Measurements from ENCODE around the gene PKLR. TPM values are rescaled to one million over a fixed set of nuclear protein-coding genes. Genes with fewer than 3 reads are reported as not detected.
A peak's percentile ranks its signal among the peaks of the same experiment; 100 is the strongest.
"Not testable (repeated sequence)": the region's sequence is repeated elsewhere in the genome, so short reads cannot be mapped to it uniquely, and the experiment has no call there.

PKLR gene
- total RNA-seq (under 1 TPM; 0.11 to 0.20 TPM), polyA plus RNA-seq (ENCODE audit: insufficient read length in 2 of 2) (under 1 TPM; 0.14 to 0.15 TPM)
- long read RNA-seq, donor 1, partial matches to known transcripts = 59 of 71 reads
- long read RNA-seq, donor 1, other reads (novel, unspliced or antisense) = 12 of 71 reads
- long read RNA-seq, donor 2, partial matches to known transcripts = 63 of 83 reads
- long read RNA-seq, donor 2, other reads (novel, unspliced or antisense) = 20 of 83 reads
- long read RNA-seq, donor 3, partial matches to known transcripts = 108 of 139 reads
- long read RNA-seq, donor 3, other reads (novel, unspliced or antisense) = 31 of 139 reads
- long read RNA-seq, donor 4 = 0 reads

DNA sequence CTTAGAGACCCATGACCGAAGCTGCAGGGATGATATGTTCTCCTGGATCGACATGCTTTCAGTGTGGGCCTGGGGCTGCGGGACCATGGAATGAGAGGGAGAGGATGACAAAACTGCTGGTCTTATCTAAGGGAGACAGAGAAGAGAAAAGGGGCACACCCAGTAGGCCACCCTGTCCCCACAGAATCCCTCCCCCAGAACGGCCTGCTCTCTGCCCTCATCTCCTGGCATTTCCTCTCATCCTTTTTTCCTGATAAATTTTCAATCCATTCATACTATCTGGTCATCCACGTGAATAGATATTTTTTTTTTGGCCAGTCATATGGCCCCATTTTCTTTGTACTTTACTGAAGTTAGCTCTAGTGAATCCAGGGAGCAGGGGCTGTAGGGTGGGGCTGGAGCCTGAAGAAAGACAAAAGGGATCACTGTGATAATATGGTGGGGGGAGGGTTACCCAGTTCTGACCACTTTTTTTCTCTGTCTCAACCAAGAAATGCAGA, at the start of gene PKLR:
PKLR (minus strand) TSS at position 97 of the 500 bp plus-strand sequence; CDS start at position 54, 43 bp downstream.
- no peaks in the 10 kb centered on the region for H3K4me1 ChIP-seq (ENCODE audit: control insufficient read depth, insufficient read depth, low read length)

DNA sequence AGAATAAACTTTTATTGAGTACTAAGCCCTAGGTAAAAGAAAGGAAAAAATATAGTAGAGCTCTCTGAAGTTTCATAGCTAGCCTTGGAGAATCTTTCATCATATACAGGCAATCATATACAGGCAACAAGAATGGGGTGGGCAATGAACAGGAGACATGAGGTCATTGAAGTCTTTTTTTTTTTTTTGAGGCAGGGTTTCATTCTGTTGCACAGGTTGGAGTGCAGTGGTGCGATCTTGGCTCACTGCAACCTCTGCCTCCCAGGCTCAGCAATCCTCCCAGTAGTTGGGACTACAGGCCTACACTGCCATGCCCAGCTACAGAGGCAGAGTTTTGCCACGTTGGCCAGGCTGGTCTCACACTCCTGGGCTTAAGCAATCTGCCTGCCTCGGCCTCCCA, 41.6 kb upstream of the PKLR start:
- Histone ChIP-seq H3K27me3 (ENCODE audit: control insufficient read depth, insufficient read depth, low read length) (no peaks in the 10 kb centered on the region), H3K4me3 (ENCODE audit: low read depth, low read length) (no peak overlapping the region), H3K4me1 (ENCODE audit: control insufficient read depth, insufficient read depth, low read length) (no peaks in the 10 kb centered on the region), H3K27ac (ENCODE audit: low read depth, low read length) (no peak overlapping the region), H3K9me3 (ENCODE audit: control insufficient read depth, insufficient read depth, low read length) (no peaks in the 10 kb centered on the region), H3K36me3 (ENCODE audit: control insufficient read depth, insufficient read depth, low read length) (peaks cover 50% of the 10 kb centered on the region)
- DNase-seq (ENCODE audit: low read depth in 4 of 6, low spot score in 6 of 6) = no peak
- 100% methylated on average over 3 of the region's 3 CpGs for WGBS (ENCODE audit: insufficient coverage)

More for the DNA sequence above, at the start of gene PKLR:
- Histone ChIP-seq H3K27ac (ENCODE audit: low read depth, low read length) (no peak within 1 kb of the TSS), H3K27me3 (ENCODE audit: control insufficient read depth, insufficient read depth, low read length) (peaks cover 8% of the 10 kb centered on the region), H3K9me3 (ENCODE audit: control insufficient read depth, insufficient read depth, low read length) (no peaks in the 10 kb centered on the region), H3K4me3 (ENCODE audit: low read depth, low read length) (no peak within 1 kb of the TSS), H3K36me3 (ENCODE audit: control insufficient read depth, insufficient read depth, low read length) (no peaks in the 10 kb centered on the region)
- DNase-seq (ENCODE audit: low read depth in 4 of 6, low spot score in 6 of 6) = no peak
- WGBS (ENCODE audit: insufficient coverage) = 77% methylated on average over 4 of the region's 5 CpGs

DNA sequence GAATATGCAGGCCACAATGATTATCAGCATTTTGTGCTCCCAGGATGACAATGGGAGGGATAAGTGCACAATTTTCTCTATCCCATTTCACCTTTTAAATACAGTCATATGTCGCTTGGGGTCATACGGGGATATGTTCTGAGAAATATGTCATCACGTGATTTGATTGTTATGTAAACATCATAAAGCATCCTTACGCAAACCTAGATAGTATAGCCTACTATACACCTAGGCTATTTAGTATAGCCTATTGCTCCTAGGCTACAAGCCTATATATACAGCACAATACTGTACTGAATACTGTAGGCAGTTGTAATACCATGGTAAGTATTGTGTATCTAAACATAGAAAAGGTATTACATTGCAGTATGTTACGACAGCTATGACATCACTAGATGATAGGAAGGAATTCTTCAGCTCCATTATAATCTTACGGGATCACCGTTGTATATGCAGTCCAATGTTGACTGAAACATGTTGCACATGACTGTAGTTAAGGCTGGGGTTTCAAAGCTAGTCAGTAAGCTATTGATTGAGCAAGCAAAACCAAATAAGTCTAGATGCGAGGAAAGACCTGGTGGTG, 38.4 kb upstream of the PKLR start:
- Histone ChIP-seq H3K36me3 (ENCODE audit: control insufficient read depth, insufficient read depth, low read length) (peaks cover 36% of the 10 kb centered on the region), H3K27me3 (ENCODE audit: control insufficient read depth, insufficient read depth, low read length) (no peaks in the 10 kb centered on the region), H3K4me1 (ENCODE audit: control insufficient read depth, insufficient read depth, low read length) (no peaks in the 10 kb centered on the region), H3K27ac (ENCODE audit: low read depth, low read length) (no peak overlapping the region), H3K4me3 (ENCODE audit: low read depth, low read length) (no peak overlapping the region), H3K9me3 (ENCODE audit: control insufficient read depth, insufficient read depth, low read length) (no peaks in the 10 kb centered on the region)
- no peak for DNase-seq (ENCODE audit: low read depth in 4 of 6, low spot score in 6 of 6)
- 94% methylated on average over 3 of the region's 8 CpGs for WGBS (ENCODE audit: insufficient coverage)

DNA sequence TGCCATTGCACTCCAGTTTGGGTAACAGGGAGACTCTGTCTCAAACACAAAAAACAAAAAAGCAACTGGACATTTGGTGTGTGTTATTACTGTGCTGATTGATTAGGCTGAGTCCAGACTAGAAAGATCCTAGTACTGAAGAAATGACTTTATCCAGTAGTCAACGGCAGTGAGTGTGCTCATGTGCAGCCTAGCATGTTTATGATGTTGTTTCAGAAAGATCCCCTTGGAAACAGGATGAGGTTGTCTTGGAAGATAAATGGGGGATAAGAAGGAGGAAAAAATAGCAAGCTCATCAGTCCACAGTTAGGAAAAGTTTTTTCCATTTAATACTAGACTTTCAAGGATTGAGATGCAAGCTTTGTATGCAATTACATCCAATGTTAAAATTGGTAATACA, 33.7 kb upstream of the PKLR start:
- peak in 1 of 6 donors; percentile 9 for DNase-seq (ENCODE audit: low read depth in 4 of 6, low spot score in 6 of 6)
- Histone ChIP-seq H3K27ac (ENCODE audit: low read depth, low read length) (no peak overlapping the region), H3K9me3 (ENCODE audit: control insufficient read depth, insufficient read depth, low read length) (no peaks in the 10 kb centered on the region), H3K36me3 (ENCODE audit: control insufficient read depth, insufficient read depth, low read length) (peaks cover 35% of the 10 kb centered on the region), H3K4me3 (ENCODE audit: low read depth, low read length) (no peak overlapping the region), H3K27me3 (ENCODE audit: control insufficient read depth, insufficient read depth, low read length) (no peaks in the 10 kb centered on the region), H3K4me1 (ENCODE audit: control insufficient read depth, insufficient read depth, low read length) (no peaks in the 10 kb centered on the region)
- 43% methylated on average over 1 of the region's 1 CpG for WGBS (ENCODE audit: insufficient coverage)

DNA sequence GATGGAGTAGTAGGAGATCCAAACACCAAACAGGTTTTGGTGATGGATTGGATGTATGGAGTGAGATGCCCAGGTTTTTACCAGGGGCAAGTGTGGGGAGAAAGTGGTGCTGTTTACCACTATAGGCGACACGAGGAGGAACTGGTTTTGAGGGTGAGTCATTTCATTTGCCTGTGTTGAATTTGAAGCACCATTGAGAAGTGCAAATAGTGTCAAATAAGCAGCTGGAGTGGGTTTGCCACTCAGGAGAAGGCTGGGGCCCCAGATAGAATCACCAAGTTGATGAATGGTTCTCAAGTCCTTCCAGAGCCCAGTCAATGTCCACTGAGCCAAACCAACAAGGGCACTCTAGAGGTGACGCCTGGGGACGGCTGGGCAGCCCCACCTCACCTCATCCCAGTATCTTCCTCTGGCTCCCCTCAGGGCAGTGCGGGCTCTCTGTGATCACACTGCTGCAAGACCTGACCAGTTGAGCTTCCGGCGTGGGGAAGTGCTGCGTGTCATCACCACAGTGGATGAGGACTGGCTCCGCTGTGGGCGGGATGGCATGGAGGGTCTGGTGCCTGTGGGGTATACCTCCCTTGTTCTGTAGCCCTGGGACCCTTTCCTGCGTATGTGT, 28.9 kb upstream of the PKLR start:
- DNase-seq (ENCODE audit: low read depth in 4 of 6, low spot score in 6 of 6) = no peak
- Histone ChIP-seq H3K27me3 (ENCODE audit: control insufficient read depth, insufficient read depth, low read length) (no peaks in the 10 kb centered on the region), H3K27ac (ENCODE audit: low read depth, low read length) (no peak overlapping the region), H3K36me3 (ENCODE audit: control insufficient read depth, insufficient read depth, low read length) (peaks cover 68% of the 10 kb centered on the region), H3K9me3 (ENCODE audit: control insufficient read depth, insufficient read depth, low read length) (no peaks in the 10 kb centered on the region), H3K4me3 (ENCODE audit: low read depth, low read length) (no peak overlapping the region), H3K4me1 (ENCODE audit: control insufficient read depth, insufficient read depth, low read length) (peaks cover 9% of the 10 kb centered on the region)
- 96% methylated on average over 10 of the region's 11 CpGs for WGBS (ENCODE audit: insufficient coverage)

DNA sequence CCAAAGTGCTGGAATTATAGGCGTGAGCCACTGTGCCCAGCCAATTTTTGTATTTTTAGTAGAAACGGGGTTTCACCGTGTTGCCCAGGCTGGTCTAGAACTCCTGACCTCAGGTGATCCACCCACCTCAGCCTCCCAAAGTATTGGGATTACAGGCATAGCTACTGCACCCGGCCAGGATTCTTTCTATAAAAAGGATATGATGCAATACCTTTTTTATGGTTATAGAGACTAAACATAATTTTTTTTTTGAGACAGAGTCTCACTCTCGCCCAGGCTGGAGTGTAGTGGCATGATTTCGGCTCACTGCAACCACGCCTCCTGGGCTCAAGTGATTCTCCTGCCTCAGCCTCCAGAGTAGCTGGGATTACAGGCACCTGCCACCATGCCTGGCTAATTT, 27.6 kb upstream of the PKLR start:
- Histone ChIP-seq H3K4me1 (ENCODE audit: control insufficient read depth, insufficient read depth, low read length) (peaks cover 19% of the 10 kb centered on the region), H3K36me3 (ENCODE audit: control insufficient read depth, insufficient read depth, low read length) (peaks cover 66% of the 10 kb centered on the region)
- H3K4me3 ChIP-seq (ENCODE audit: low read depth, low read length); DNase-seq (ENCODE audit: low read depth in 4 of 6, low spot score in 6 of 6); H3K27me3 ChIP-seq (ENCODE audit: control insufficient read depth, insufficient read depth, low read length); H3K27ac ChIP-seq (ENCODE audit: low read depth, low read length); H3K9me3 ChIP-seq (ENCODE audit: control insufficient read depth, insufficient read depth, low read length): not testable (repeated sequence)
- 98% methylated on average over 6 of the region's 7 CpGs for WGBS (ENCODE audit: insufficient coverage)

DNA sequence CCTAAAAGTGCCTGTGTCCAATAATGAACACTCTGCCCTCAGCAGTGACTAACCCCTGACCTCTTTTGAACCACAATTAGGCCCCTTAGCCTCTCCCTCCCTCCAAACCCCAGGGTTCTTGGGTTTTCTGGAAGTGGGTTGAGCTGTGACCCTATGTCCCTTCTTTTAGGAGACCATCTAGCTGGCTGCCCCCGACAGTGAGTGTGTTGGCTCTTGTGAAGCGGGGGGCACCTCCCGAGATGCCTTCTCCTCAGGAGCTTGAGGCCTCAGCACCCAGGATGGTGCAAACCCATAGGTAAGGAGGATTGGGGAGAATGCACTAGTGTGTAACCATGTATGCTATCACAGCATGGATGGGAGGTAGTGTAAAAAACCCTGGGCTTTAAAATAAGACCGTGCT, 26.7 kb upstream of the PKLR start:
- no peaks in the 10 kb centered on the region for H3K27me3 ChIP-seq (ENCODE audit: control insufficient read depth, insufficient read depth, low read length)
- no peaks in the 10 kb centered on the region for H3K9me3 ChIP-seq (ENCODE audit: control insufficient read depth, insufficient read depth, low read length)
- H3K4me3 ChIP-seq (ENCODE audit: low read depth, low read length) = no peak overlapping the region
- H3K36me3 ChIP-seq (ENCODE audit: control insufficient read depth, insufficient read depth, low read length) = peaks cover 66% of the 10 kb centered on the region
- no peak overlapping the region for H3K27ac ChIP-seq (ENCODE audit: low read depth, low read length)
- DNase-seq (ENCODE audit: low read depth in 4 of 6, low spot score in 6 of 6) = no peak
- WGBS (ENCODE audit: insufficient coverage) = 90% methylated on average over 4 of the region's 4 CpGs
- peaks cover 23% of the 10 kb centered on the region for H3K4me1 ChIP-seq (ENCODE audit: control insufficient read depth, insufficient read depth, low read length)

DNA sequence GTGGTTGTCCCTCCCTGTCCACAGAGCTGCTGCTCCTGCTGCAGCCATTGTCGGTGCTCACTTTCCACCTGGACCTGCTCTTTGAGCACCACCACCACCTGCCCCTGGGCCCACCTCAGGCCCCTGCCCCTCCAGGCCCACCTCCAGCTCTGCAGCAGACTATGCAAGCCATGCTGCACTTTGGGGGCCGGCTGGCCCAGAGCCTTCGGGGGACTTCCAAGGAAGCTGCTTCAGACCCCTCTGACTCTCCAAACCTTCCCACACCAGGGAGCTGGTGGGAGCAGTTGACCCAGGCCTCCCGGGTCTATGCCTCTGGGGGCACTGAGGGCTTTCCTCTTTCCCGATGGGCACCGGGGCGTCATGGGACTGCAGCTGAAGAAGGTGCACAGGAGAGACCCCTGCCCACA, 25.4 kb upstream of the PKLR start:
- Histone ChIP-seq H3K4me3 (ENCODE audit: low read depth, low read length) (no peak overlapping the region), H3K27me3 (ENCODE audit: control insufficient read depth, insufficient read depth, low read length) (no peaks in the 10 kb centered on the region), H3K36me3 (ENCODE audit: control insufficient read depth, insufficient read depth, low read length) (peaks cover 63% of the 10 kb centered on the region), H3K27ac (ENCODE audit: low read depth, low read length) (no peak overlapping the region), H3K9me3 (ENCODE audit: control insufficient read depth, insufficient read depth, low read length) (no peaks in the 10 kb centered on the region), H3K4me1 (ENCODE audit: control insufficient read depth, insufficient read depth, low read length) (peaks cover 34% of the 10 kb centered on the region)
- no peak for DNase-seq (ENCODE audit: low read depth in 4 of 6, low spot score in 6 of 6)
- WGBS (ENCODE audit: insufficient coverage) = over 99% methylated on average over 7 of the region's 7 CpGs

DNA sequence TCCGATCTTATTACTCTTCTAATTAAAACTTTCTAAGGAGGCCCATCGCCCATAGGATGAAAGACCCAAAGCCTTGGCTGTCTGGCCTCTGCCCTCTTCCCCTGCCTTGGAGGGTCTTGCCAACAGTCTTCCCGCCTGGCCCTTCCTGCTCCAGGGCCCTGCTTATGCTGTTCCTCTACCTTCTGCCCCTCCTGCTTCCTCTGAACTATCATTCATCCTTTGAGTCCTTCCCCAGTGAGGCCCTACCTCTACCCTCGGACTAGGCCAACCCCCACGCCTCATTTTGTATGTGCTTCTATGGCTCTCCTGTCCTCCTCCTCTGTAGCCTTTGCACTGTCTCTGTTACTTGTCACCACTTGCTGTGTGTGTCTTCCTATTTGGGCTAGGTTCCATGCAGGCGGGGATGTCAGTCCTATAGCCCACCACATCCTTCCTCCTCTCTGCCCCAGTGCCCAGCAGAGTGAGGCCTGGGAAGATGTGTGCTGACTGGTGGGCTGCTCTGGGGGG, 24.8 kb upstream of the PKLR start:
- DNase-seq (ENCODE audit: low read depth in 4 of 6, low spot score in 6 of 6) = no peak
- Histone ChIP-seq H3K27me3 (ENCODE audit: control insufficient read depth, insufficient read depth, low read length) (no peaks in the 10 kb centered on the region), H3K9me3 (ENCODE audit: control insufficient read depth, insufficient read depth, low read length) (no peaks in the 10 kb centered on the region), H3K36me3 (ENCODE audit: control insufficient read depth, insufficient read depth, low read length) (peaks cover 61% of the 10 kb centered on the region), H3K27ac (ENCODE audit: low read depth, low read length) (no peak overlapping the region), H3K4me1 (ENCODE audit: control insufficient read depth, insufficient read depth, low read length) (peaks cover 39% of the 10 kb centered on the region), H3K4me3 (ENCODE audit: low read depth, low read length) (no peak overlapping the region)
- WGBS (ENCODE audit: insufficient coverage) = 83% methylated on average over 5 of the region's 6 CpGs
